Stomach (tissue), 9 donors: ENCODE data around the gene TSPAN11. TPM values are rescaled to one million over a fixed set of nuclear protein-coding genes. Genes with fewer than 3 reads are reported as not detected.

ENCODE experiments used
- DNase-seq, 2 donors: peaks; one replicate each; pipeline versions ENCODE4 v3.0.0 to v3.0.0-alpha.2; 2013 to 2019
- H3K27ac ChIP-seq, 5 donors: fragments of 200-600 bp in 4 of 5; sonication (generic) in 4 of 5; one replicate each; pipeline ENCODE4 v1.5.1; 2013 to 2019; ENCODE audit warnings: mild to moderate bottlenecking in 1 of 5, moderate library complexity in 1 of 5
- H3K27me3 ChIP-seq, 3 donors: fragments of 200-600 bp; sonication (generic); one replicate each; pipeline ENCODE4 v1.5.1; 2017 to 2019; ENCODE audit warnings: mixed run types in 1 of 3
- H3K36me3 ChIP-seq, 4 donors: fragments of 200-600 bp; sonication (generic); 1 replicate in 3 of 4; 2 replicates in 1 of 4; pipeline ENCODE4 v1.5.1; 2016 to 2019
- H3K4me1 ChIP-seq, 4 donors: fragments of 200-600 bp; sonication (generic); one replicate each; pipeline ENCODE4 v1.5.1; 2016 to 2019
- H3K4me3 ChIP-seq, 4 donors: fragments of 200-600 bp; sonication (generic) in 3 of 4; one replicate each; pipeline ENCODE4 v1.5.1; 2016 to 2019; ENCODE audit warnings: mild to moderate bottlenecking in 1 of 4
- H3K9me3 ChIP-seq, 4 donors: fragments of 200-600 bp; sonication (generic); one replicate each; pipeline ENCODE4 v1.5.1; 2016 to 2019
- EP300 ChIP-seq: sonication (generic); formaldehyde crosslinking; IDR thresholded peaks from one replicate; pipeline ENCODE4 v1.6.1; 2017; ENCODE audit warnings: antibody characterized with exemption
- POLR2A ChIP-seq, 4 donors: fragments of 450-650 bp; IDR thresholded peaks; one replicate each; pipeline ENCODE4 v1.6.1; 2016; ENCODE audit warnings: antibody characterized with exemption in 4 of 4, control low read depth in 2 of 4, mild to moderate bottlenecking in 1 of 4, moderate library complexity in 1 of 4
- POLR2AphosphoS5 ChIP-seq, 3 donors: sonication (generic); formaldehyde crosslinking; IDR thresholded peaks; one replicate each; pipeline ENCODE4 v1.6.1; 2016; ENCODE audit warnings: antibody characterized with exemption in 3 of 3
- WGBS, 5 donors: extraction: QIAGEN DNeasy Blood & Tissue Kit in 3 of 5; methylation state at CpG; one replicate each; pipeline versions ENCODE4 v1.1.5 to v1.1.7; 2013 to 2018; 5-methylcytosine and 5-hydroxymethylcytosine counted together
- intact Hi-C: fragments of 100-400 bp; cut with DNase I; formaldehyde crosslinking; loops from one replicate; pipeline ENCODE4 v1.15.1; 2023; ENCODE audit warnings: low total_unique reads
- polyA plus RNA-seq, 3 donors: library from polyadenylated mRNA; stranded (reverse); fragments of 200-250 nt; gene quantifications; one replicate each; pipeline ENCODE4 v1.2.3, GENCODE V29; 2013
- total RNA-seq, 5 donors: library from RNA; depleted of rRNA; stranded (reverse); fragments of >200 nt; gene quantifications; one replicate each; pipeline versions ENCODE4 v1.1.0 to v1.2.3, GENCODE V29; 2014 to 2016
- TF ChIP-seq, protein P1 (sequence below), 7 experiments: fragments of 450-650 bp in 4 of 7; fragments of 200-600 bp in 3 of 7; sonication (generic) in 3 of 7; IDR thresholded peaks; one replicate each; pipeline ENCODE4 v1.5.1; 2016 to 2019; ENCODE audit warnings: antibody characterized with exemption in 7 of 7, control low read depth in 2 of 7, mild to moderate bottlenecking in 1 of 7
- donor health status: healthy with polysubstance abuse.
- donor health status: Bipolar disorder and iron deficiency.
- donor health status: healthy.

TSPAN11 gene
- total and polyA plus RNA-seq, 8 donors, result under 0.01 to 5.5 (median 1.3) TPM

DNA sequence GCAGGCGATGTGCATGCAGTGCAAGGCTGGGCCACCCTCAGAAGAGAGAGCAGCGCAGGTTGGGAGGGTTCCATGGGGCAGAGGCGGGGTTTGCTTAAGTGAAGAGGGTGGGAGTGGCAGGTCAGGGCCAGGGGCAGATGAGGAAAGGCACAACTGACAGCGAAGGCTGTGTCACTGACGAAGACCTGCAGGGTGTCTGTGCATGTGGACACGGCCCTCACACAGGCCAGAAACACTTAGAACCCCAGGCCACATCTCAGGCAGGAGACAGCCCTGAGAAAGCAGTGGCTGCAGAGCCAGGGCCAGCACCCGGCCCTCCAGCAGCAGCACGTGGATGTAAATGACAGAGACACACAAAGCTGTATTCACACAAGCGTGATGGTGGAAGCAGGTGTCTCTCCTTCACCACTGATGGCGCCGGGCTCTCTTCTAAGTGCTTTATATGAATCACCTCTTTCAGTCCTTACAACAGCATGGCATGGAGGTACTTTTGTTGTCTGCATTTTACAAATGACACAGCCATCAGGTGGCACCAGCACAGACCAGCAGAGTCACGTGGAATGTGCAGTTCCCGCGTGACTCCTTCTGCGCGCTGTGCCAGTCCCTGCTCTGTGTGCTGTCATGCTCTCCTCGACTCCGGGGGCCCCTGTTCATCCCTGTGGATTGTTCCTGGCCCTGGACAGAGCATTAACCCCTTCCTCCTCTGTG, 54.6 kb downstream of the TSPAN11 start:
- H3K4me3 ChIP-seq, result no peak overlapping the region
- DNase-seq, result no peak
- H3K27me3 ChIP-seq, result peaks cover 0 to 12% (median 0%) of the 10 kb centered on the region in 3 donors
- peaks cover 0 to 9% (median 4%) of the 10 kb centered on the region in 4 donors for H3K4me1 ChIP-seq
- TF ChIP-seq, protein P1, sequence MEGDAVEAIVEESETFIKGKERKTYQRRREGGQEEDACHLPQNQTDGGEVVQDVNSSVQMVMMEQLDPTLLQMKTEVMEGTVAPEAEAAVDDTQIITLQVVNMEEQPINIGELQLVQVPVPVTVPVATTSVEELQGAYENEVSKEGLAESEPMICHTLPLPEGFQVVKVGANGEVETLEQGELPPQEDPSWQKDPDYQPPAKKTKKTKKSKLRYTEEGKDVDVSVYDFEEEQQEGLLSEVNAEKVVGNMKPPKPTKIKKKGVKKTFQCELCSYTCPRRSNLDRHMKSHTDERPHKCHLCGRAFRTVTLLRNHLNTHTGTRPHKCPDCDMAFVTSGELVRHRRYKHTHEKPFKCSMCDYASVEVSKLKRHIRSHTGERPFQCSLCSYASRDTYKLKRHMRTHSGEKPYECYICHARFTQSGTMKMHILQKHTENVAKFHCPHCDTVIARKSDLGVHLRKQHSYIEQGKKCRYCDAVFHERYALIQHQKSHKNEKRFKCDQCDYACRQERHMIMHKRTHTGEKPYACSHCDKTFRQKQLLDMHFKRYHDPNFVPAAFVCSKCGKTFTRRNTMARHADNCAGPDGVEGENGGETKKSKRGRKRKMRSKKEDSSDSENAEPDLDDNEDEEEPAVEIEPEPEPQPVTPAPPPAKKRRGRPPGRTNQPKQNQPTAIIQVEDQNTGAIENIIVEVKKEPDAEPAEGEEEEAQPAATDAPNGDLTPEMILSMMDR (IDR thresholded peaks at IDR 0.05), result no peak
- 69 to 81% (median 72%) methylated on average over 17 to 18 of the region's 18 CpGs for WGBS, 5 donors
- no peak overlapping the region for H3K27ac ChIP-seq
- no peaks in the 10 kb centered on the region for H3K36me3 ChIP-seq
- intact Hi-C loops, result loop anchor here (10.0 kb wide), 1 partner anchor 136 kb away; no protein-coding TSS in a partner anchor
- no peaks in the 10 kb centered on the region for H3K9me3 ChIP-seq

DNA sequence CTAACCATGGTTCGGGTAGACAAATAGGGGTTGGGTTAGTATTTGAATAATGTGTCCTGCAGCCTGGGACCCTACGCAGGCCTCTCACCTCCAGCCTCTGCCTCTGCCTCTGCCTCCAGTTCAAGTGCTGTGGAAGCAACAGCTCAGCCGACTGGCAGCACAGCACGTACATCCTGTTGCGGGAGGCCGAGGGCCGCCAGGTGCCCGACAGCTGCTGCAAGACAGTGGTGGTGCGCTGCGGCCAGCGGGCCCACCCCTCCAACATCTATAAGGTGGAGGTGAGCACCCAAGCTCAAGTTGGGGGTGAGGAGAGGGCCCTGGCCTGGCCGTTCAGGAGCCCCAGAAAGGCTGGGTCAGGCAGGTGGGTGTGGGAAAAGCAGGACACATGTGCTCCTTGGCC, 55.9 kb downstream of the TSPAN11 start:
- peaks cover 0 to under 1% (median 0%) of the 10 kb centered on the region in 3 donors for H3K27me3 ChIP-seq
- H3K27ac ChIP-seq, result no peak overlapping the region
- TF ChIP-seq POLR2AphosphoS5 (IDR thresholded peaks at IDR 0.05) (no peak), EP300 (no peak), POLR2A (IDR thresholded peaks at IDR 0.05) (no peak)
- TF ChIP-seq, protein P1 (IDR thresholded peaks at IDR 0.05), result no peak
- H3K4me1 ChIP-seq, result peaks cover 0 to 9% (median 4%) of the 10 kb centered on the region in 4 donors
- DNase-seq, result no peak
- H3K36me3 ChIP-seq, result no peaks in the 10 kb centered on the region
- intact Hi-C loops, result loop anchor here (10.0 kb wide), 1 partner anchor 138 kb away; no protein-coding TSS in a partner anchor
- WGBS, 5 donors, result 83 to 90% (median 86%) methylated on average over 8 to 12 of the region's 12 CpGs
- no peak overlapping the region for H3K4me3 ChIP-seq
- no peaks in the 10 kb centered on the region for H3K9me3 ChIP-seq

DNA sequence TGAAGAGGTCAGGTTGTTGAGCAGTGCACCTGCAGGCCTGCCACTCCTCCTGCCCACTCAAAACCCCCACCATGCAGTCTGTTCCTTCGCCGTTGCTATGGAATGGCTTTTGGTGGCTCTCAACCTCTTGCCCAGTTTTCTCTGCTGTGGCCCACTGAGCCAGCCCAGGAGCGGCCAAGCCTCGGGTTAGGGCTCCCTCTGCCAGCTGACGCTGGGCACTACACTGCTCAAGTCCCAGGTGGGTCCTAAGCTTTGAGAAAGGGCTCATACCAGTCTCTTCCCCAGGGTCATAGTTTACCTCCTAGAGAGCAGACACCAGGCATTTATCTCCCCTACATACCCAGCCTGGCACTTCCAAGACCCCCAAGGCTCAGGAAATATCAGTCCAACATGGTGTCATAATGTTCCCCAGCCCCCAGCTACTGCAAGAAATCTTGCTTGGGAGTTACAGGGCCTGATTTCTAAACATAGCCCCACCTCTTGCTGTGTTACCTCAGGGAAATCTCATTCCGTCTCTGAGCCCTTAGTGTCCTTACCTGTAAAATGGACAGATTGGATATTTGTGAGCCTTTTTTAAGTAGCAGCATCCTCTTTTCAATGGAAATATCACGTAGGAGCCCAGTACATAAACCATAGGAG, 59.4 kb downstream of the TSPAN11 start:
- H3K27ac ChIP-seq, result no peak overlapping the region
- no peaks in the 10 kb centered on the region for H3K27me3 ChIP-seq
- no peak overlapping the region for H3K4me3 ChIP-seq
- H3K9me3 ChIP-seq, result no peaks in the 10 kb centered on the region
- peak; percentile 59 to 83 for DNase-seq
- peaks cover 0 to 18% (median 11%) of the 10 kb centered on the region in 4 donors for H3K4me1 ChIP-seq
- no peaks in the 10 kb centered on the region for H3K36me3 ChIP-seq
- intact Hi-C loops, result loop anchor here (10.0 kb wide), 1 partner anchor 141 kb away; no protein-coding TSS in a partner anchor
- 27 to 48% (median 37%) methylated on average over 7 of the region's 7 CpGs for WGBS, 5 donors
- TF ChIP-seq, protein P1 (IDR thresholded peaks at IDR 0.05), result peak in 4 of 7 experiments; percentile 35 to 69 (median 56)
- TF ChIP-seq EP300, result no peak
- no peak for TF ChIP-seq POLR2AphosphoS5 (IDR thresholded peaks at IDR 0.05)

- Histone ChIP-seq H3K9me3 (no peaks in the 10 kb centered on the region), H3K36me3 (no peaks in the 10 kb centered on the region), H3K27me3 (no peaks in the 10 kb centered on the region), H3K4me1 (peaks cover 0 to 18% (median 11%) of the 10 kb centered on the region in 4 donors), H3K4me3 (no peak overlapping the region), H3K27ac (no peak overlapping the region)
- intact Hi-C loops, result loop anchor here (10.0 kb wide), 1 partner anchor 143 kb away; no protein-coding TSS in a partner anchor
- peak in 1 of 2 donors; percentile 75 for DNase-seq
- TF ChIP-seq EP300 (no peak), POLR2AphosphoS5 (IDR thresholded peaks at IDR 0.05) (no peak)
- WGBS, 5 donors, result 43 to 77% (median 69%) methylated on average over 9 of the region's 9 CpGs
Observed at GRCh38 chr12:30988086-30988485, 61.5 kb downstream of the TSPAN11 start.
